GDM1 (cell line): ENCODE data around the gene RIT2.
"Not testable (repeated sequence)": the region's sequence is repeated elsewhere in the genome, so short reads cannot be mapped to it uniquely, and the experiment has no call there.

ENCODE experiments used
- DNase-seq: peaks from one replicate; lab custom pipeline; 2025; lab: John Stamatoyannopoulos, UW

RIT2 gene

GRCh38 chr18:42758852-42759251, 356.6 kb downstream of the RIT2 start:
- no peak for DNase-seq

GRCh38 chr18:42756214-42756613, 359.3 kb downstream of the RIT2 start:
- DNase-seq, result no peak

GRCh38 chr18:42752916-42753315, 362.6 kb downstream of the RIT2 start:
- no peak for DNase-seq

DNA sequence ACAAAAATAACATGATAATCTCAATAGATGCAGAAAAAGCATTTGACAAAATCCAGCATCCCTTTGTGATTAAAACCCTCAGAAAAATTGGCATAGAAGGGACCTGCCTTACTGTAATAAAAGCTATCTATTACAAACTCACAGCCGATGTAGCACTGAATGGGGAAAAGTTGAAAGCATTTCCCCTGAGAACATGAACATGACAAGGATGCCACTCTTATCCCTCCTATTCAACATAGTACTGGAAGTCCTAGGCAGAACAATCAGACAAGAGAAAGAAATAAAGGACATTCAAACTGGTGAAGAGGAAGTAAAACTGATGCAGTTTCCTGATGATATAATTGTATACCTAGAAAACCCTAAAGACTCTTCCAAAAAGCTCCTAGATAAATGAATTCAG, 368.7 kb downstream of the RIT2 start:
- DNase-seq, result no peak

- no peak for DNase-seq
Observed at GRCh38 chr18:42745931-42746330, 369.6 kb downstream of the RIT2 start.

DNA sequence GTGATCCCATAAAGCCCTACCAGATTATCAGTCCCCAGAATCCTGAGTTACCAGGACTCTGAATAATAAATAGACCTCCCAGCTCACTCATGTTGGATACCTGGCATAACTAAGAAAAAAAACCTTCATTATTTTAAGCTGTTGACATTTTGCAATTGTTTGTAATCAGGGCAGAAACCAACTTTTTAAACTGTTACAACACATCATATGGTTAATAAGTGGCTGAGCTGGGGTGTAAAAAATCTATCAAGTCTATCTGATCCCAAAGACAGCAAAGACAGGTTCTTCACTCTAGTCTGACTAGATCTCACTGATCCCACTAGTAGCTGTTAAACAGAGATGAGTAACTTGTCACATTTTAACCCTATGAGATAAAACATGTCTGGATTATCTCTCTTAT, 370.3 kb downstream of the RIT2 start:
- DNase-seq, result no peak

DNA sequence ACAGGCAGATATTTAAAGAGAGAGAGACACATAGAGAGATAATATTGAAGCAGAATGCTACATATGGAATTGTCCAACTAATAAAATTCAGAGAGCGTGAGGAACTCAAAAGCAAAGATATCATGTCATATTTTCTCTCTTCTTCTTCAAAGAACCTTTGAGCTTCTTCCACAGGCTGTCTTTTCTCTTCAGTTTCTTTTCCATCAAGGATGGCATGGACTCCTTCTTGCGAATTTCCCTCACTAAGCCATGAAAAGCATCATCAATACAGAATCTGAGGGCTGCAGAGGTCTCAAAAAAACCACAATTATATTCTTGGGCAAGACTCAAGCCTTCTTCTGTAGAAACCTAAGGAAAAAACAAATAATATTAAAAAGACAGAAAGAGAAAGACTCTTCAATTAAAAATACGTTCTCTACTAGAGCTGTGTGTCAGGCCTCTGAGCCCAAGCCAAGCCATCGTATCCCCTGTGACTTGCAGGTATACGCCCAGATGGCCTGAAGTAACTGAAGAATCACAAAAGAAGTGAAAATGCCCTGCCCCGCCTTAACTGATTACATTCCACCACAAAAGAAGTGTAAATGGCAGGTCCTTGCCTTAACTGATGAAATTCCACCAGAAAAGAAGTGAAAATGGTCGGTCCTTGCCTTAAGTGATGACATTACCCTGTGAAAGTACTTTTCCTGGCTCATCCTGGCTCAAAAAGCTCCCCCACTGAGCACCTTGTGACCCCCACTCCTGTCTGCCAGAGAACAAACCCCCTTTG, 371.9 kb downstream of the RIT2 start:
- DNase-seq, result no peak

DNA sequence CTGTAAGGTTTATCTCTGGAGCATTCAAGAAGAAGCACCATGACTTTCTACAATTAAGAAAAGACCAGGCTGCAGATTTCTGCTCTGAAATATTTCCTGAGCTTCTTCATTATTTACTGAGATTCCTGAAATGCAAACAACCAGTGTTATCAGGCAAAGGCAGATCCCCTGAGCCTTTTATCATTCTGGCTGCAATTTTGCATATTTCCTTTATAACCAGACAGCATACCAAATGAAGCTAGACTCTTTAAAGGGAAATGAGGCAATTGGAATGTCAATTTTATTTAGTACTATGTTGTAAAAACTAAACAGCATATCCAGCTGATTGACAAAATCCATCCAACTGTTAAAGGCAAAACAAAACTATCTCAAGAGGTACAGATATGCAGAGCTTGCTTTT, 372.5 kb downstream of the RIT2 start:
- DNase-seq, result no peak

DNA sequence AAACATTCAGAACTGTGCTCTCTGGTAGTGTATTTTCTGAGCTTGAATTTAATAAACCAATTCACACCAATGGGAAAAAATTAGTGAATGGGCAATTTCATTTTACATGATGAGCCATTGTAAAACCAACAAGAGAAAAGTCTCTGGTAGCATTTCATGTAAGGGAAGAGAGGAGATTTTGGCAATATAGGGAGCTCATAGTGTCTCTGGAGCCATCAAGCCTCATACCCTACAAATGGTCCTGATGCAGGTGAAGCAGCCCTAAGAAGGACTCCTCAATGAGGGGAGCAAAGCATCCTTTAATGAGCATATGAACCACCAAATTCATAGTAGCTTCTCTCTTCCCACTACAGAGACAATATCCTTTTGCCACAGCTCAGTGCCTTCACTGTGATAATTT, 373.0 kb downstream of the RIT2 start:
- DNase-seq, result no peak

GRCh38 chr18:42741805-42742347, 373.6 kb downstream of the RIT2 start:
- DNase-seq, result not testable (repeated sequence)

DNA sequence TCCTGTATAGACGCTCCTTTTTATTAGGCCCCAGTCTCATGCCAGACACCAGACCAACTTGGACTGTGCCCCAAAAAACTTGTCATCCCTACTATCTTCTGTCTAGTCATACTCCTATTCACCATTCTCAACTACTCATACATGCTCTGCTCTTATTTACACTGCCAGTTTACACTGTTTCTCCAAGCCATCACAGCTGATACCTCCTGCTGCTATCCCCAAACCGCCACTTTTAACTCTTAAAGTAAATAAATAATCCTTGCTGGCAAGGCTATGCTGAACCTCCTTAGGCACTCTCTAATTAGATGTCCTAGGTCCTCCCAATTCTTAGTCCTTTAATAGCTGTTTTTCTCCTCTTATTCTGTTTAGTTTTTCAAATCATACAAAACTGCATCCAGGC, 374.2 kb downstream of the RIT2 start:
- DNase-seq, result not testable (repeated sequence)

GRCh38 chr18:42736074-42736473, 379.4 kb downstream of the RIT2 start:
- DNase-seq, result no peak

DNA sequence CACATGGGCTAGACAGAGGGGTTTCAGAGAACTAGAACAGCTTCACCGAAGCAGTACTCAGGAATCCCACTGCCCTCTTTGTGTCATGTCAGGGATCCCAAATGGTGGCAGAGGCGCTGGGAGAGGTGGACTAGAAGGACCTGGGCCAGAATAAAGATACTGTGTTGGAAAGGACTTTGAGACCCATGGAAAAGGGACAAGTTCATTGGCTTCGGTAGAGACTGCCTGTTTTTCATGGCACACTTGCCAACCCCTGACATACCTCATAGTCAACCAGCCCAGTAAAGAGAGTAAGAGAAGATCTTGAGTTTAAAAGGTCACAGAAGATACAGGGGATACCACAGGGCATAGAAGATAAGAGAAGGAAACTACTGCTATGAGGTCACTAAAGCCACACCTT, 381.0 kb downstream of the RIT2 start:
- no peak for DNase-seq

- no peak for DNase-seq
Observed at GRCh38 chr18:42730272-42730671, 385.2 kb downstream of the RIT2 start.

DNA sequence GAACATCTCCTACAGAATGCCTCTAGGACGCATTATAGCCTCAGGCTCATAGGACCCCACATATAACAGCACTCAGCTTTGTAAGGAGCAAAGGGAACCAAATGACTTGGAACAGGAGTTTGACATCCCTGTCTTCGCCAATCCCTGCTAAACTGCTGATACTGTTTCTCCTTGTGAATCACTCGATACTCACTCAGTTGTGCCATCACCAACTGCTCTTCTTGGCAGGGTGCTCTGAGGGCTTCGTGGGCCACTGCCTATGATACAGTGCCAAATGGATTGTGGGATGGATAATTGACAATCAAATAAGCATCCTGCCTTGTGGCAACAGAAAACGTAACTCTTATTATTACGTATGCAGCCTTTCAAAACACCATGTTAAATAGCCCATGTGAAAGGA, 396.3 kb downstream of the RIT2 start:
- no peak for DNase-seq

DNA sequence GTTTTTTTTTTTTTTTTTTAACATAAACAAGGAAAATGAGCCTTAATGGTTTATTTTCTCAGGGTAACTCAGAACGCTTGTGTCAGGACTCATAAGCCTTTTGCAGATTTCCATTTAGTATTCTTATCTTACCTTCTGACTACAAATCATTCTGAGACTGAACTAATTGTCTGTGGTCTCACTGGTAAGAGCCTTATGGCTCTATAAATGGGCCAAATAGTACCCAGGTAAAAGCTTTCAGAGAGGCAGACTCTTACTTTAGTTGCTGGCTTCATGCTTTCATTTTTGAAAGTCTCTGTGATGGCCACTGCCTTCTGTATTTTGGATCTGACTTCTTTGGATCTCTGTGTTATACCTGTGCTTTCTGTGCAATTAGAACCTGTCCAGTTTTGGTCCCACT, 403.4 kb downstream of the RIT2 start:
- DNase-seq, result no peak

DNA sequence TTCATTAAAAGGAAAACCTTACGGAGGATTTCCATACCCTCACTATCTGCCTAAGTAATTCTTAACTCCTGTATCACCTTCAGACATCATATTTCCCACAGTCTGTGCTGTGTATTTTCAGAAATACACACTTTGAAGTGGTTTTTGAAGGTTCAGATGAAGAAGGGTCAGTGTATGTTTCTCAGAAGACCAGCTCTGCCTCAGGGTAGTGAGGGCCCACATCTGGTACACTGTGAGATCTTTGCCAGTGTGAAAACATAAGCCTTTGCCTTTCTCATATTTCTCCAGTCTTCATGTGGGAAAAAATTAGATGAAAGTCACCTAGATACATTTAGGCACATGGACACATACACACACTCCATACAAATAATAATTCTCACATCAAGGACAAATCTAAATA, 408.4 kb downstream of the RIT2 start:
- DNase-seq, result no peak

GRCh38 chr18:42706618-42707017, 408.9 kb downstream of the RIT2 start:
- no peak for DNase-seq

GRCh38 chr18:42706029-42706608, 409.4 kb downstream of the RIT2 start:
- DNase-seq, result no peak
